DOHH2 (cell line): ENCODE measurements around the gene ETV7.

Experiments used
- H3F3A ChIP-seq: fragments of 200-600 bp; sonication (generic), shearing (Covaris generic); 2 replicates; pipeline ENCODE4 v1.6.0; 2016; ENCODE audit warnings: antibody characterized with exemption, mild to moderate bottlenecking; ENCODE audit not compliant: control insufficient read depth, insufficient read depth
- H3K27ac ChIP-seq: fragments of 200-600 bp; sonication (generic); 2 replicates; pipeline ENCODE4 v1.5.1; 2014; ENCODE audit warnings: low read depth, mild to moderate bottlenecking, low read length, moderate library complexity
- H3K27me3 ChIP-seq: fragments of 200-600 bp; sonication (generic); 2 replicates; pipeline ENCODE4 v1.6.1; 2014; ENCODE audit warnings: mild to moderate bottlenecking, low read length, mixed read lengths; ENCODE audit not compliant: control insufficient read depth
- H3K36me3 ChIP-seq: fragments of 200-600 bp; sonication (generic); 2 replicates; pipeline ENCODE4 v1.6.1; 2014; ENCODE audit warnings: mild to moderate bottlenecking, low read length, moderate library complexity, mixed read lengths; ENCODE audit not compliant: control insufficient read depth
- H3K4me1 ChIP-seq: fragments of 200-600 bp; sonication (generic); 2 replicates; pipeline ENCODE4 v1.6.1; 2014; ENCODE audit warnings: mild to moderate bottlenecking, low read length, mixed read lengths; ENCODE audit not compliant: control insufficient read depth
- H3K4me2 ChIP-seq: fragments of 200-600 bp; sonication (generic); 2 replicates; pipeline ENCODE4 v1.6.0; 2014; ENCODE audit warnings: mild to moderate bottlenecking, low read length, moderate library complexity
- H3K4me3 ChIP-seq: fragments of 200-600 bp; sonication (generic); 2 replicates; pipeline ENCODE4 v1.5.1; 2014; ENCODE audit warnings: mild to moderate bottlenecking, low read length, mixed read lengths
- H3K79me2 ChIP-seq: fragments of 200-600 bp; sonication (generic); 2 replicates; pipeline ENCODE4 v1.6.1; 2014; ENCODE audit warnings: mild to moderate bottlenecking, low read length, mixed read lengths; ENCODE audit not compliant: control insufficient read depth
- H3K9me2 ChIP-seq: fragments of 200-600 bp; sonication (generic); replicated peaks from 2 replicates; pipeline ENCODE4 v1.6.1; 2014; ENCODE audit warnings: mild to moderate bottlenecking, low read length, mixed read lengths; ENCODE audit not compliant: control insufficient read depth
- H3K9me3 ChIP-seq: fragments of 200-600 bp; sonication (generic); 2 replicates; pipeline ENCODE4 v1.6.1; 2014; ENCODE audit warnings: antibody characterized with exemption, low read length, mixed read lengths; ENCODE audit not compliant: control insufficient read depth, insufficient read depth
- H4K20me1 ChIP-seq: fragments of 200-600 bp; sonication (generic); 2 replicates; pipeline ENCODE4 v1.6.0; 2014; ENCODE audit warnings: low read depth, mild to moderate bottlenecking, antibody characterized with exemption, low read length, moderate library complexity; ENCODE audit not compliant: control insufficient read depth, insufficient read depth
- EZH2phosphoT487 ChIP-seq: fragments of 200-600 bp; sonication (generic); IDR thresholded peaks from 2 replicates; pipeline ENCODE4 v1.6.1; 2017; ENCODE audit warnings: borderline replicate concordance, mild to moderate bottlenecking, antibody characterized with exemption, low read length, moderate library complexity, mixed read lengths
- TF ChIP-seq, protein P1 (sequence below): fragments of 200-600 bp; sonication (generic); IDR thresholded peaks from one replicate; pipeline ENCODE4 v1.5.1; 2014; ENCODE audit warnings: antibody characterized with exemption, mild to moderate bottlenecking, low read depth, low read length; ENCODE audit not compliant: poor library complexity, severe bottlenecking

Gene ETV7

DNA sequence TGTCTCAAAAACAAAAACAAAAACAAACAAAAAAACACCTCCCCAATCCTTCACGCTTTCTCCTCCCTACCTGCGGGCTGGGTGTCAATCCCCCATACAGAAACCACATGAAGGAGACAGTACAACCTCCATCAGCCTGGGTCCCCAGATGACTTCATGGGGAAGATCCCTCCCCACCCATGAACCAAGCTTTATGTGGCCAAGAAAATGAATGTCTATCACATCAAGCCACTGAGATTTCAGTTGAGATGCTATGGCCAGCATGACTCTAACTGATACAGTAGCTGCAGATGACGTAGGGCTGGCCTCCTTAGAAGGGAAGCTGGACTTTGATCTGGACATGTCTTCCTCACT is 29.6 kb downstream of the ETV7 start:
- H3K4me3 ChIP-seq: no peak overlapping the region
- no peaks in the 10 kb centered on the region for H3K36me3 ChIP-seq
- no peaks in the 10 kb centered on the region for H3K9me3 ChIP-seq
- H3K79me2 ChIP-seq: no peaks in the 10 kb centered on the region
- peaks cover 21% of the 10 kb centered on the region for H3K4me1 ChIP-seq
- no peaks in the 10 kb centered on the region for H3K27me3 ChIP-seq
- H3F3A ChIP-seq: no peaks in the 10 kb centered on the region
- H3K9me2 ChIP-seq: no peaks in the 10 kb centered on the region
- TF ChIP-seq, protein P1, sequence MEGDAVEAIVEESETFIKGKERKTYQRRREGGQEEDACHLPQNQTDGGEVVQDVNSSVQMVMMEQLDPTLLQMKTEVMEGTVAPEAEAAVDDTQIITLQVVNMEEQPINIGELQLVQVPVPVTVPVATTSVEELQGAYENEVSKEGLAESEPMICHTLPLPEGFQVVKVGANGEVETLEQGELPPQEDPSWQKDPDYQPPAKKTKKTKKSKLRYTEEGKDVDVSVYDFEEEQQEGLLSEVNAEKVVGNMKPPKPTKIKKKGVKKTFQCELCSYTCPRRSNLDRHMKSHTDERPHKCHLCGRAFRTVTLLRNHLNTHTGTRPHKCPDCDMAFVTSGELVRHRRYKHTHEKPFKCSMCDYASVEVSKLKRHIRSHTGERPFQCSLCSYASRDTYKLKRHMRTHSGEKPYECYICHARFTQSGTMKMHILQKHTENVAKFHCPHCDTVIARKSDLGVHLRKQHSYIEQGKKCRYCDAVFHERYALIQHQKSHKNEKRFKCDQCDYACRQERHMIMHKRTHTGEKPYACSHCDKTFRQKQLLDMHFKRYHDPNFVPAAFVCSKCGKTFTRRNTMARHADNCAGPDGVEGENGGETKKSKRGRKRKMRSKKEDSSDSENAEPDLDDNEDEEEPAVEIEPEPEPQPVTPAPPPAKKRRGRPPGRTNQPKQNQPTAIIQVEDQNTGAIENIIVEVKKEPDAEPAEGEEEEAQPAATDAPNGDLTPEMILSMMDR: no peak
- TF ChIP-seq EZH2phosphoT487: no peak
- H3K4me2 ChIP-seq: no peak overlapping the region
- H3K27ac ChIP-seq: no peak overlapping the region
- no peaks in the 10 kb centered on the region for H4K20me1 ChIP-seq

DNA sequence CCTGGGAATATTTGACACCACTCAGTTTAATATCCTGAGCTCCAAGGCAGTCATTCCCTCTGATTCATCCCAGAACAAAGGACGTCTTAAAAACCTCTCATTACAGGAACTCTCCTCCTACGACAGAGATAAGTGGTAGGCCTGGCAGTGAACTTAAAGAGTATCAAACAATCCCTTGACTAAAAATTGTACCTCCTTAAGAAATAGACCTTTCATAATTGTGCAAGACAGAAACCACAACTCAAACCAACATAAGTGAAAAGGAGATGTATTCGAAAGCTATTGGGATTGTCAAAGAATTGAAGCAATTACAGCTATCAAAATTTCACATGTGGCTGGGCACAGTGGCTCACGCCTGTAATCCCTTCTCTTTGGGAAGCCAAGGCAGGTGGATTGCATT is 31.6 kb downstream of the ETV7 start:
- Histone ChIP-seq H3F3A (no peaks in the 10 kb centered on the region), H3K36me3 (no peaks in the 10 kb centered on the region), H3K79me2 (no peaks in the 10 kb centered on the region), H3K4me3 (no peak overlapping the region), H4K20me1 (no peaks in the 10 kb centered on the region), H3K9me2 (no peaks in the 10 kb centered on the region), H3K27me3 (no peaks in the 10 kb centered on the region), H3K4me2 (no peak overlapping the region), H3K27ac (no peak overlapping the region), H3K9me3 (peaks cover 4% of the 10 kb centered on the region; the same call in 1 of the 2 replicates), H3K4me1 (peaks cover 19% of the 10 kb centered on the region)
- TF ChIP-seq, protein P1: no peak
- TF ChIP-seq EZH2phosphoT487: no peak

DNA sequence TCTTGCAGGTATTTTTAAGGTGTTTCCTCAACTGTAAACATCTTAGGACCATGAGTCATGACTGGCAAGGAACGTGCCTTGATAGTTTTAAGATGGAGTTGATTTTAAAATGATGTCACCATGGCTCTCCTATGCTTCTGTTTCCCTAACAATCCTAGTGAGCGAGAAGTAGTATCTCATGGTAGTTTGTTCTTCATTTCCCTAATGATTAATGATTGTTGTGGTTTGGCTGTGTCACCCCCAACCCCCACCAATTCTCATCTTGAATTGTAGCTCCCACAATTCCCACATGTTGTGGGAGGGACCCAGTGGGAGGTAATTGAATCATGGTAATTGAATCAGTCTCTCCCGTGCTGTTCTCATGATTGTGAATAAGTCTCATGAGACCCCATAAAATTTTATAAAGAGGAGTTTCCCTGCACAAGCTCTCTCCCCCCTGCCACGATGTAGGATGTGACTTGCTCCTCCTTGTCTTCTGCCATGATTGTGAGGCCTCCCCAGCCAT is 34.0 kb downstream of the ETV7 start:
- H3K4me3 ChIP-seq: no peak overlapping the region
- no peaks in the 10 kb centered on the region for H3K36me3 ChIP-seq
- H4K20me1 ChIP-seq: no peaks in the 10 kb centered on the region
- H3K27ac ChIP-seq: no peak overlapping the region
- no peaks in the 10 kb centered on the region for H3F3A ChIP-seq
- peaks cover 4% of the 10 kb centered on the region; the same call in 1 of the 2 replicates for H3K9me3 ChIP-seq
- no peak overlapping the region for H3K4me2 ChIP-seq
- no peaks in the 10 kb centered on the region for H3K27me3 ChIP-seq
- H3K9me2 ChIP-seq: no peaks in the 10 kb centered on the region
- no peaks in the 10 kb centered on the region for H3K79me2 ChIP-seq
- no peak for TF ChIP-seq EZH2phosphoT487
- TF ChIP-seq, protein P1: no peak
- peaks cover 26% of the 10 kb centered on the region for H3K4me1 ChIP-seq
